Measurements from ENCODE around the gene FHL3.

DNA sequence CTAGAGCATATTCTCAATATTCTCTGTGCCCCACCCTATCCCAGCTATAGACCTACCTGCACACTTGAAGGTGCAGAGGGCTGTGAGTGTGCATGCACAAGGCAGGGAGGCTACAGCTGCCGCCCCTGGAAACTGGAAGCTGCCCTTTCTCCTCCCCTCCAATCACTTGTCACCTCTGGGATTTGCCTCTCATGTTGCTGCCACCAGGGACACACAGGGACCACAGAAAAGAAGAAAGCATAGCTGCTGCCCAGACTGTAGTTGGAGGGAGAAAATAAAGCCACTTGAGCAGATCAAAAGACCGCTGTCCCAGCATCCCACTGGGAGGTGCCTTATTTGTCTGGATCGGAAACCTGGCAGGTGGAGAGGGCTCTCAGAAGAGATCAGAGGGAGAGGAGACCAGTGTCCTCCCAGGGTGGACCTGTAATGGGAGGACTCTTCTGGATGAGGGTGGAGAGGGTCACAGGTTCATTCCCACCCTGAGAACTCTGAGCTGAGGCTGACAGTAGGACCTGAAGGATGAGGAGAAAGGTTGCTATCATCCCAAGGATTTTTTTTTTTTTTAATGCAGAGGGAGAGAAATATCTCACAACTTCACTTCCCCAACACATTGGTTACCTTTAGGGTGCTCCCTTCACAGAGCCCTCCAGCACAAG lies 50.9 kb downstream of the FHL3 start:
- TF ChIP-seq, protein P1, sequence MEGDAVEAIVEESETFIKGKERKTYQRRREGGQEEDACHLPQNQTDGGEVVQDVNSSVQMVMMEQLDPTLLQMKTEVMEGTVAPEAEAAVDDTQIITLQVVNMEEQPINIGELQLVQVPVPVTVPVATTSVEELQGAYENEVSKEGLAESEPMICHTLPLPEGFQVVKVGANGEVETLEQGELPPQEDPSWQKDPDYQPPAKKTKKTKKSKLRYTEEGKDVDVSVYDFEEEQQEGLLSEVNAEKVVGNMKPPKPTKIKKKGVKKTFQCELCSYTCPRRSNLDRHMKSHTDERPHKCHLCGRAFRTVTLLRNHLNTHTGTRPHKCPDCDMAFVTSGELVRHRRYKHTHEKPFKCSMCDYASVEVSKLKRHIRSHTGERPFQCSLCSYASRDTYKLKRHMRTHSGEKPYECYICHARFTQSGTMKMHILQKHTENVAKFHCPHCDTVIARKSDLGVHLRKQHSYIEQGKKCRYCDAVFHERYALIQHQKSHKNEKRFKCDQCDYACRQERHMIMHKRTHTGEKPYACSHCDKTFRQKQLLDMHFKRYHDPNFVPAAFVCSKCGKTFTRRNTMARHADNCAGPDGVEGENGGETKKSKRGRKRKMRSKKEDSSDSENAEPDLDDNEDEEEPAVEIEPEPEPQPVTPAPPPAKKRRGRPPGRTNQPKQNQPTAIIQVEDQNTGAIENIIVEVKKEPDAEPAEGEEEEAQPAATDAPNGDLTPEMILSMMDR (IDR thresholded peaks at IDR 0.05): no peak
- no peak for TF ChIP-seq POLR2A (IDR thresholded peaks at IDR 0.05)
- TF ChIP-seq POLR2AphosphoS5 (IDR thresholded peaks at IDR 0.05; ENCODE audit: insufficient read depth in 1 of 2, low read depth in 1 of 2): no peak

Data from vagina (tissue), 2 donors.